CD14-positive monocyte (primary cell): ENCODE results near the gene GNAT1. TPM values are rescaled to one million over a fixed set of nuclear protein-coding genes. Genes with fewer than 3 reads are reported as not detected.
A peak's percentile ranks its signal among the peaks of the same experiment; 100 is the strongest.

Experiments
- DNase-seq, 3 donors: peaks; one replicate each; pipeline ENCODE4 v3.0.0-alpha.2; 2011 to 2022
- H2AFZ ChIP-seq: 2 replicates; pipeline ENCODE4 v1.6.0; 2012; ENCODE audit warnings: mild to moderate bottlenecking, low read depth, low read length, inconsistent platforms; ENCODE audit not compliant: insufficient read depth, poor library complexity, severe bottlenecking
- H3K27ac ChIP-seq, 2 donors: 1 replicate in 1 of 2; 2 replicates in 1 of 2; pipeline ENCODE4 v1.5.1; 2012 to 2013; ENCODE audit warnings: low read length in 2 of 2, control low read depth in 1 of 2, inconsistent platforms in 1 of 2, low read depth in 1 of 2, mild to moderate bottlenecking in 1 of 2
- H3K27me3 ChIP-seq, 2 donors: one replicate each; pipeline versions ENCODE4 v1.6.0 to v1.6.1; 2011 to 2013; ENCODE audit warnings: low read length in 2 of 2; ENCODE audit not compliant: control insufficient read depth in 2 of 2, insufficient read depth in 2 of 2
- H3K36me3 ChIP-seq, 2 donors: replicated peaks in 1 of 2; 1 replicate in 1 of 2; 2 replicates in 1 of 2; pipeline versions ENCODE4 v1.5.1 to v1.6.1; 2012 to 2013; ENCODE audit warnings: low read length in 2 of 2, control low read depth in 1 of 2, inconsistent platforms in 1 of 2, mild to moderate bottlenecking in 1 of 2; ENCODE audit not compliant: insufficient read depth in 2 of 2, control insufficient read depth in 1 of 2
- H3K4me1 ChIP-seq, 2 donors: 1 replicate in 1 of 2; 2 replicates in 1 of 2; pipeline versions ENCODE4 v1.5.1 to v1.6.1; 2012 to 2013; ENCODE audit warnings: low read length in 2 of 2, control low read depth in 1 of 2, inconsistent platforms in 1 of 2, mild to moderate bottlenecking in 1 of 2, moderate library complexity in 1 of 2; ENCODE audit not compliant: insufficient read depth in 2 of 2, control insufficient read depth in 1 of 2
- H3K4me2 ChIP-seq: replicated peaks from 2 replicates; pipeline ENCODE3; 2012; ENCODE audit warnings: low read length, moderate library complexity, mild to moderate bottlenecking; ENCODE audit not compliant: poor library complexity, severe bottlenecking; ENCODE audit errors: extremely low read depth
- H3K4me3 ChIP-seq, 3 experiments: fragments of 200-600 bp in 1 of 3; sonication (generic) in 1 of 3; replicated peaks in 1 of 3; 1 replicate in 2 of 3; 2 replicates in 1 of 3; pipeline ENCODE4 v1.5.1; 2011 to 2013; ENCODE audit warnings: low read length in 3 of 3, mild to moderate bottlenecking in 3 of 3, control low read depth in 2 of 3, low read depth in 2 of 3, inconsistent platforms in 1 of 3, moderate library complexity in 1 of 3
- H3K79me2 ChIP-seq: 2 replicates; pipeline ENCODE4 v1.6.0; 2012; ENCODE audit warnings: mild to moderate bottlenecking, control low read depth, inconsistent platforms, low read length, moderate library complexity; ENCODE audit not compliant: insufficient read depth
- H3K9ac ChIP-seq: 2 replicates; pipeline ENCODE4 v1.6.0; 2017; ENCODE audit warnings: low read length, mild to moderate bottlenecking; ENCODE audit not compliant: insufficient read depth, poor library complexity, severe bottlenecking
- H3K9me3 ChIP-seq, 2 donors: replicated peaks in 1 of 2; 1 replicate in 1 of 2; 2 replicates in 1 of 2; pipeline versions ENCODE4 v1.5.1 to v1.6.1; 2012 to 2013; ENCODE audit warnings: low read length in 2 of 2, control low read depth in 1 of 2; ENCODE audit not compliant: control insufficient read depth in 1 of 2, insufficient read depth in 1 of 2
- H4K20me1 ChIP-seq: 2 replicates; pipeline ENCODE4 v1.6.0; 2012; ENCODE audit warnings: mild to moderate bottlenecking, low read length, control low read depth, moderate library complexity; ENCODE audit not compliant: insufficient read depth
- H3K27ac Mint-ChIP-seq, 7 donors: one replicate each; pipeline ENCODE4 v1.8.0; 2020; ENCODE audit warnings: mild to moderate bottlenecking in 7 of 7, mixed read lengths in 7 of 7, moderate library complexity in 6 of 7, inconsistent platforms in 2 of 7
- H3K27me3 Mint-ChIP-seq, 3 donors: one replicate each; pipeline ENCODE4 v1.8.0; 2021 to 2022; ENCODE audit warnings: low read depth in 3 of 3, mild to moderate bottlenecking in 3 of 3, mixed read lengths in 3 of 3, moderate library complexity in 3 of 3, inconsistent platforms in 1 of 3
- H3K36me3 Mint-ChIP-seq, 2 donors: one replicate each; pipeline ENCODE4 v1.8.0; 2020; ENCODE audit warnings: mixed read lengths in 2 of 2, inconsistent platforms in 1 of 2, mild to moderate bottlenecking in 1 of 2
- H3K4me1 Mint-ChIP-seq: one replicate; pipeline ENCODE4 v1.8.0; 2020; ENCODE audit warnings: mild to moderate bottlenecking, mixed read lengths
- H3K4me3 Mint-ChIP-seq, 2 donors: one replicate each; pipeline ENCODE4 v1.8.0; 2020; ENCODE audit warnings: mild to moderate bottlenecking in 2 of 2, mixed read lengths in 2 of 2, moderate library complexity in 1 of 2
- H3K9me3 Mint-ChIP-seq, 7 donors: one replicate each; pipeline ENCODE4 v1.8.0; 2020 to 2022; ENCODE audit warnings: mixed read lengths in 7 of 7, mild to moderate bottlenecking in 6 of 7, moderate library complexity in 6 of 7, inconsistent platforms in 2 of 7
- WGBS: methylation state at CpG from one replicate; pipeline ENCODE4 v1.1.5; 2013; ENCODE audit warnings: missing lambda C conversion rate; ENCODE audit not compliant: insufficient coverage; 5-methylcytosine and 5-hydroxymethylcytosine counted together
- intact Hi-C, 2 donors: fragments of 100-400 bp; cut with micrococcal nuclease; formaldehyde crosslinking; loops; one replicate each; pipeline versions ENCODE4 v1.15.0 to v1.15.1; 2023
- polyA plus RNA-seq, 3 donors: library from polyadenylated mRNA; depleted of rRNA in 1 of 3; unstranded in 2 of 3; stranded (reverse) in 1 of 3; fragments of 300-500 nt in 2 of 3; fragments of >200 nt in 1 of 3; fragmentation: Illumina TruSeq in 2 of 3; gene quantifications; 1 replicate in 2 of 3; 2 replicates in 1 of 3; pipeline ENCODE4 v1.2.3, GENCODE V29; 2012 to 2021
- TF ChIP-seq, protein P1 (sequence below): fragments of 200-600 bp; IDR thresholded peaks from one replicate; pipeline ENCODE4 v1.8.0; 2022; ENCODE audit warnings: antibody characterized with exemption, mild to moderate bottlenecking

GNAT1 gene
- polyA plus RNA-seq, 3 donors = not detected

DNA sequence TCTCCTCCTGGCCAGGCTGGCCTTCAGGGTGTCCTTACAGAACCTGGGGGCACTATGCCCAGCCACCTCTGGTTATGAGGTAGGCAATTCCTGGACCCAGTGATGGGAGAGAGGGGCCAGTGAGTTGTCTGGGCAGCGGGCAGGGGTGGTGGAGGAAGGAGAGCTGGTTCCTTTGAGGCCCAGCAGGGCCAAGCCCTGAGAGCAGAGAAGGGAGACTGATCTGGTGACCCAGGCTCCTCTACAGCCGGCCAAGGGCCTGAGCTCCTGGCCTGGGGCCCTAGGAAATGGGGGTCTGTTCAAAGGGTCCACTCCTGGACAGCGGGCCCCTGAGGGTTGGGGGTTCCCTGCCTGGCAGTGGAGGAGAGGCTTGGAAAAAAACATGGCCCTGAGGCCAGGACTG lies 21.6 kb downstream of the GNAT1 start:
- Histone ChIP-seq H3K36me3 (no peaks in the 10 kb centered on the region), H3K4me2 (no peak overlapping the region), H4K20me1 (no peaks in the 10 kb centered on the region), H3K27ac (no peak overlapping the region), H3K79me2 (no peaks in the 10 kb centered on the region), H3K4me3 (no peak overlapping the region), H2AFZ (no peak overlapping the region), H3K9ac (no peak overlapping the region), H3K27me3 (no peaks in the 10 kb centered on the region), H3K4me1 (no peaks in the 10 kb centered on the region), H3K9me3 (no peaks in the 10 kb centered on the region)
- intact Hi-C loops = no loop called here
- Mint-ChIP-seq H3K4me3 (no peak overlapping the region), H3K9me3 (no peaks in the 10 kb centered on the region), H3K36me3 (no peaks in the 10 kb centered on the region), H3K27ac (peak overlapping the region in 1 of 7 donors; percentile 11), H3K27me3 (peaks cover 7 to 16% (median 10%) of the 10 kb centered on the region in 3 donors), H3K4me1 (no peaks in the 10 kb centered on the region)
- WGBS = 95% methylated on average over 2 of the region's 3 CpGs
- DNase-seq = no peak
- TF ChIP-seq, protein P1, sequence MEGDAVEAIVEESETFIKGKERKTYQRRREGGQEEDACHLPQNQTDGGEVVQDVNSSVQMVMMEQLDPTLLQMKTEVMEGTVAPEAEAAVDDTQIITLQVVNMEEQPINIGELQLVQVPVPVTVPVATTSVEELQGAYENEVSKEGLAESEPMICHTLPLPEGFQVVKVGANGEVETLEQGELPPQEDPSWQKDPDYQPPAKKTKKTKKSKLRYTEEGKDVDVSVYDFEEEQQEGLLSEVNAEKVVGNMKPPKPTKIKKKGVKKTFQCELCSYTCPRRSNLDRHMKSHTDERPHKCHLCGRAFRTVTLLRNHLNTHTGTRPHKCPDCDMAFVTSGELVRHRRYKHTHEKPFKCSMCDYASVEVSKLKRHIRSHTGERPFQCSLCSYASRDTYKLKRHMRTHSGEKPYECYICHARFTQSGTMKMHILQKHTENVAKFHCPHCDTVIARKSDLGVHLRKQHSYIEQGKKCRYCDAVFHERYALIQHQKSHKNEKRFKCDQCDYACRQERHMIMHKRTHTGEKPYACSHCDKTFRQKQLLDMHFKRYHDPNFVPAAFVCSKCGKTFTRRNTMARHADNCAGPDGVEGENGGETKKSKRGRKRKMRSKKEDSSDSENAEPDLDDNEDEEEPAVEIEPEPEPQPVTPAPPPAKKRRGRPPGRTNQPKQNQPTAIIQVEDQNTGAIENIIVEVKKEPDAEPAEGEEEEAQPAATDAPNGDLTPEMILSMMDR = no peak

DNA sequence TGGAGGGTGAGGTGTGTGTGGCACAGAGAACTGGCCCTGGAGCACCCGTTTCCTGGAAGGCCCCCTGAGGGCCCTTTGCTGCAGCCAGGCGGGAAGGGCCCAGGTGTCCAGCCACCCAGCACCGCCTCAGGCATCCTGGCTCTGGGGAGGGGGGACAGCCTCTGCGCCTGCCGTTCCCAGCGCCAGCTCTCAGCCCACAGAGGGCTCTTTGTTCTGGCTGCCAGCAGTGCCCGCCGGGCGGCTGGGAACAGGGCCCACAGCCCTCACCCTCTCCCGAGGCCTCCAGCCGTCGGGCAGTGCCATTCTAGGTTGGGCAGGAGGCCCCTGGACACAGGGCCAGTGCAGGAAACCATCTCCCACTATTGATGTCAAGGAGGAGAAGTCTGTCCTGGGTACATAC lies 22.0 kb downstream of the GNAT1 start:
- no peak overlapping the region for H3K4me3 ChIP-seq
- no peaks in the 10 kb centered on the region for H3K4me1 ChIP-seq
- H3K9me3 ChIP-seq = no peaks in the 10 kb centered on the region
- Mint-ChIP-seq H3K36me3 (no peaks in the 10 kb centered on the region), H3K4me3 (no peak overlapping the region), H3K4me1 (no peaks in the 10 kb centered on the region), H3K27ac (no peak overlapping the region), H3K9me3 (no peaks in the 10 kb centered on the region), H3K27me3 (peaks cover 7 to 16% (median 10%) of the 10 kb centered on the region in 3 donors)
- H3K27me3 ChIP-seq = no peaks in the 10 kb centered on the region
- no peak overlapping the region for H3K9ac ChIP-seq
- no peak overlapping the region for H3K27ac ChIP-seq
- DNase-seq = no peak
- H4K20me1 ChIP-seq = no peaks in the 10 kb centered on the region
- intact Hi-C loops = no loop called here
- H3K36me3 ChIP-seq = no peaks in the 10 kb centered on the region
- TF ChIP-seq, protein P1 = no peak
- no peak overlapping the region for H2AFZ ChIP-seq
- no peak overlapping the region for H3K4me2 ChIP-seq
- H3K79me2 ChIP-seq = no peaks in the 10 kb centered on the region
- 95% methylated on average over 9 of the region's 12 CpGs for WGBS
